HG02678 (cell line): Measurements from ENCODE around the gene RUSC1.
A peak's percentile ranks its signal among the peaks of the same experiment; 100 is the strongest.
"Not testable (repeated sequence)": the region's sequence is repeated elsewhere in the genome, so short reads cannot be mapped to it uniquely, and the experiment has no call there.

Source experiments
- ATAC-seq: cut with Tn5 transposase; IDR thresholded peaks from one replicate; pipeline ENCODE4 v1.9.1; 2021; ENCODE audit warnings: mild to moderate bottlenecking, moderate library complexity; ENCODE audit not compliant: unreplicated experiment

Gene RUSC1

DNA sequence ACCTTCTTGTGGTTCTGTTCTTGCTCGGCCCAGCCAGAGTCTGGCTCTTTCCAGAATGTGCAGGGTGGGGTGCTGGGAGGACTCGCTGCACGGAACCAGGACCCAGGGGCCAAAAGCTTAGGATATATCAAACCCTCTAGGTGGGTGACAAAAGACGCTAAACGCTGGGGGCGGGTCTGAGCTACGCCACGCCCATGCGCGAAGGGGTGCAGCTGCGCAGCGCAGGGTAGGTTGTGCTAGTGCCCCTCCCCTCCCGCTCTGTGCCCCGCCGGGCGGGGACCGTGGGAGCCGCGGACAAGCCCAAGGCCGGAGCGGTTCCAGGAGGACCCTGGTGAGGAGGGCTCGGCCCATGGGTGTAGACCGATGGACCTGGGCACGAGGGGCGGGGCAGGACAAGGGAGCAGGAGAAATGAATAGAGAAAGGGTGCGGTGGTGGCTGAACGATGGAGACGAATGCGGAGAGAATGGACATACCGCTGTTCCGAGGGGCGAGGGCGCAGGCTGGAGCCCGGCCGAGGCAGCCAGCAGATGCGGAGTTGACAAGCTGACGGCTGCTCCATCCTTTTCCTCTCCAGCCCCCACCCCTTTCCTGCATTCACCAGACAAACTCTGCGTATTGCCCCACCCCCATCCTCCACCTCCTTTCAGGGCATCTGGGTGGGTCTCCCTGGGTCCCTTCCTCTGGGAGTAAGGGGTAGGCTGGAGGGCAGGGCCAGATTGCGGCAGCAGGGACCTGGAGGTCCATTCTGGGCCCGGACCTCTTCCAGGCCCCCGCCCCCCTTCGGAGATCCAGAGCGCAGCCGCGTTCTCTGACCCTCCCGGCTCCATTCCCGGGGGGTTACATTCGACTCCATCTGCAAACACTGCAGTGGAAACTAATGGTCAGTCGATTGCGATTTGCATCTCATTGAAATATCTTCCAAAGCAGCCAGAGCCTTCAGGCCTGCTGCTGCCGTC, at the start of gene RUSC1:
Gene RUSC1 (plus strand): TSS at position 234 of the 957 bp plus-strand sequence. CDS start 880 bp downstream, outside the sequence.
- no peak for ATAC-seq

- ATAC-seq, result peak; percentile 36
Observed at GRCh38 chr1:155272466-155273342, 48.0 kb upstream of the RUSC1 start.

DNA sequence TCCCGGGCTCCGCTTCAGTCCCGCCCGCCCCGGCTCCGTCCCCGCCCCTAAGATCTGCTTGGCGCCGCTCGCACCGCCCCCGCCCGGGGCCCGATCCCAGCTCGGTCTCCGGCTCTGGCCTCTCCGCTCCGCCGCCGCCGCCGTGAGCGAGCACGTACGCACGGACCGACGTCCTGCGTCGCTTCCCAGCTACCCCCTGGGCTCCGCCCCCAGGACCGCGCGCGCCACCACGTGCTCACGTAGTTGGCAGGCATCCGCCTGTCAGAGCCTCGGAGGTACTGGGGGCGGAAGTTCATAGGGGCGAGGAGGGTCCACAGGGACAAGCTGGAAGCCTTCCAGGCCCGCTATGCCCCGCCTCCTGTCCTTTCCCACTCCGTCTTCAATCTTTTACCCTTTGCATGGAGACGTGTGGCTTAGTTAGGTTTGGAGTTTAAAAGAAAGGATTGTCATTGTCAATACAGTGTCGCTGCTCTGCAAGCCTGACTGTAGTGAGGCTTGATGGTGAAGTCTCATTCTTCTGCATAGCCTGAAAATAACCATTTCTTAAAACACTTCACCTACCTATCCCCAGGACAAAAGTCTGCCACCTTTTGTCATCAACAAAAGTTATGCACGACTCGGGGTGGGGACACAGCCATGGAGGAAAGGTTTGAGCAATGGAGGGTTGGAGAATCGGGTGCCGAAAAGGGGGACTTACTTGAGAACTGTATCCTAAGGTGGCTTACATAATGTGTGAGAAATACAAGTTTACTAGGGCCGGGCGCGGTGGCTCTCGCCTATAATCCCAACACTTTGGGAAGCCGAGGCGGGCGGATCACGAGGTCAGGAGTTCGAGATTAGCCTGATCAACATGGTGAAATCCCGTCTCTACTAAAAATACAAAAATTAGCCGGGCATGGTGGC, 47.1 kb upstream of the RUSC1 start, which contains the start of gene CLK2:
Gene CLK2 (minus strand): TSS at position 162 of the 903 bp plus-strand sequence. CDS start 2,527 bp downstream, outside the sequence.
- ATAC-seq, result peak; percentile 80

- ATAC-seq, result peak; percentile 64
Observed at GRCh38 chr1:155277070-155277901, 43.4 kb upstream of the RUSC1 start, which contains the start of gene HCN3. Gene HCN3, plus strand, starts transcription at chr1:155277463. Its CDS starts 128 bp downstream, at chr1:155277591.

DNA sequence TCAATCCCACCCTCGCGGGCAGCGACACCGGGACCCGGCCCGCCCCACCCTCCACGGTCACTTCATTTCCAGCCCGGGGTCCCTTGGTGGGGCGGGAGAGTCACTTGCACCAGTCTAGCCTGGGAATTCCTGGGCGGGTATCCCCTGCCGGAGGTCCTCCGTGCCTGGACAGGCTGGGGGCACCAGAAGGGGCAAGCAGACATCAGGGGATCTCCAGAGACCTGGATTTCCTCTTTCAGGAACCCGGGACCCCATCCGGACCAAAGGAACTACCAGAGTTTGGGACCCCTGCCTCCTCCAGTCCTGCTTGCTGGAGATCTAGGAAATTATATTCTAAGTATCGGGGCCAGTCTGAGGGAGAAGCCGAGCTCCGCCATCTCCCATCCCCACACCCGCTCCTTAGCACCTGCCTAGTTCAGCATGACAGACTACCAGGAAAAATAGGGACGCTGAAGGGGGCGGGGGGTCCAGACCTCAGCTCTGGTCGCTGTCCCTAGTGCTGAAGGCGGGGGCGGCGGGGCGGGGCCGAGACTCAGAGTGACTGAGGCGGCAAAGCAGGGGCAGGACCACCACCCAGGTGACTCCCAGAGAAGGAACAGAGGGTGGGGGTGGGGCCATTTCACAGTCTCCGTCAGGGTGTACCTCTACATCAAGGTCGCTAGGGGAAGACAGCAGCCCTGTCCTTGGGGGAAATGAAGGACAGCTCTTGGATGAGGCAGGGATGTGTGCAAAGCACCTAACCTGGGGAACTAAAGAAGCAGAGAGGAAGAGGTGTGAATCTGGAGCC, 42.6 kb upstream of the RUSC1 start:
- no peak for ATAC-seq

GRCh38 chr1:155278689-155279160, 42.0 kb upstream of the RUSC1 start:
- no peak for ATAC-seq

DNA sequence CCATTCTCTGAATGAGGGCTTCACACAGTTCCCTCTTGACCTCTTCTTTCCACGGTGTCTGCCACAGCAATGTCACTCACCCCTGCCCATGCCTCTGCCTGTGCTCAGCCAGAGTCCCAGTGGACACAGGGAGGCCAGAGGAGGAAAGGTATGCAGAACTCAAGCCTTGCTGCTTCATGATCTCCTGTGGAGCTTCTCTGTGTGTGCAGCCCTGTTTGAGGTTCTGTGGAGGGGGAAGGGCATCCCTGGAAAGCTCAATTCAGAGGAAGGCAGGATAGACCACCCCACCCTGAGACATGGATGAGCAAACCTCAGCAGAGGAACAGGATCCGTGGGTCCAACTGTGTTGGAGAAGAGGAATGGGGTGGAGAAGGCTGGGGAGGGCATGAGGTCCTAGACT, 41.4 kb upstream of the RUSC1 start:
- no peak for ATAC-seq

- ATAC-seq, result no peak
Observed at GRCh38 chr1:155282488-155283091, 38.1 kb upstream of the RUSC1 start.

DNA sequence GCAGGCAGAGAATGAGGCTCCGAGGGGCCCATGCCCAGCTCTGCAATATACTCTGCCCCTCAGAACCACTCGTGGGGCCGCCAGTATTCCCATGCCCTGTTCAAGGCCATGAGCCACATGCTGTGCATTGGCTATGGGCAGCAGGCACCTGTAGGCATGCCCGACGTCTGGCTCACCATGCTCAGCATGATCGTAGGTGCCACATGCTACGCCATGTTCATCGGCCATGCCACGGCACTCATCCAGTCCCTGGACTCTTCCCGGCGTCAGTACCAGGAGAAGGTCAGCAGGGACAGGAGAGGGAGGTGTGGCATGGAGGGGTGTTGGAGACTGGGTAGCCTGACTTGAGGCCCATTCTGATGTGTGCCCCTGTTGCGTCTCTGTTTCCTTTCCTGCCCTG, 36.2 kb upstream of the RUSC1 start:
- ATAC-seq, result no peak

DNA sequence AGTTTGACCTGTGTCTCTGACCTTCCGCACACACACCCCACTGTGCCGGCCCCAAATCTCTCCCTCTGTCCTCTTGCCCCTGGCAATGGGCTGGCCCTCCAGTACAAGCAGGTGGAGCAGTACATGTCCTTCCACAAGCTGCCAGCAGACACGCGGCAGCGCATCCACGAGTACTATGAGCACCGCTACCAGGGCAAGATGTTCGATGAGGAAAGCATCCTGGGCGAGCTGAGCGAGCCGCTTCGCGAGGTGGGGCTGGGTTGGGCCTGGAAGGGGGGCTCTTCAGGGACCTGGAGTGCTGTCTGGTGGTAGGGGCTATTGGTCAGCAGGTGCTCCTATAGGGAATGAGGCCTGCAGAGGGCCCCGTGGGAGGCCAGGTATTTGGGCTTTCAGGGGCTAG, 35.6 kb upstream of the RUSC1 start:
- no peak for ATAC-seq

DNA sequence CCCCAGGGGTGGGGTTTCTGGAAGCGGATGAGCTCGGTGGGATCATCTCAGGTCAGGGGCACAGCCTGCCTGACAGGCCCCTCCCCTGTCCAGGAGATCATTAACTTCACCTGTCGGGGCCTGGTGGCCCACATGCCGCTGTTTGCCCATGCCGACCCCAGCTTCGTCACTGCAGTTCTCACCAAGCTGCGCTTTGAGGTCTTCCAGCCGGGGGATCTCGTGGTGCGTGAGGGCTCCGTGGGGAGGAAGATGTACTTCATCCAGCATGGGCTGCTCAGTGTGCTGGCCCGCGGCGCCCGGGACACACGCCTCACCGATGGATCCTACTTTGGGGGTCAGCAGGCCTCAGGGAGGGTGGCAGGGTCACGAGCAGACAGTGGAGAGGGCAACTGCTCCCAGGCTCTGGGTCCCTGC, 35.1 kb upstream of the RUSC1 start:
- ATAC-seq, result no peak

DNA sequence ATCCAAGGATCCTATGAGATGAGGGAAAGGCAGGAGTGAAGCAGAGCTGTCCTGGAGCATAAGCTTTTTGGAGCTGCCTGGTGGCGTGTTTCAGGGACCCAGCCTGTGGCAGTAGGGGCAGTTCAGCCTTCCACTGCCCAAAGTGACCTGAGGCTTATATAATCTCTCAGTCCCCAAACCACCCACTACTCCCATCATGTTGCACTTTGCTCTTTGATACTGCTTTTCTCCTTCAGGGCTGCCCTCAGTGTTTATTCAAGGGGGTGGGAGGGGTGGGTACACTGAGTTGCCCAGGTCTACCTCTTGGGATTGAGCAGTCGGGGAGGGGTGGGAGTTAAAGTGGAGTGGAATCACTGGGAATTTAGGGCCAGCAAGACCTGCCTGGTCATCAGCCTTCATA, 34.1 kb upstream of the RUSC1 start:
- ATAC-seq, result no peak

DNA sequence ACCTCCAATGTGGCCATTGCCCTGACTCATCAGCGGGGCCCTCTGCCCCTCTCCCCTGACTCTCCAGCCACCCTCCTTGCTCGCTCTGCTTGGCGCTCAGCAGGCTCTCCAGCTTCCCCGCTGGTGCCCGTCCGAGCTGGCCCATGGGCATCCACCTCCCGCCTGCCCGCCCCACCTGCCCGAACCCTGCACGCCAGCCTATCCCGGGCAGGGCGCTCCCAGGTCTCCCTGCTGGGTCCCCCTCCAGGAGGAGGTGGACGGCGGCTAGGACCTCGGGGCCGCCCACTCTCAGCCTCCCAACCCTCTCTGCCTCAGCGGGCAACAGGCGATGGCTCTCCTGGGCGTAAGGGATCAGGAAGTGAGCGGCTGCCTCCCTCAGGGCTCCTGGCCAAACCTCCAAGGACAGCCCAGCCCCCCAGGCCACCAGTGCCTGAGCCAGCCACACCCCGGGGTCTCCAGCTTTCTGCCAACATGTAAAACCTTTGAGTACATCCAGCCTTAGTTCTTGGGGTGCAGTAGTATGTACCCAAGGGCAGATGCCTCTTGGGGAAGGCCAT, 32.6 kb upstream of the RUSC1 start:
- ATAC-seq, result no peak

GRCh38 chr1:155291006-155291405, 29.7 kb upstream of the RUSC1 start:
- ATAC-seq, result not testable (repeated sequence)

- ATAC-seq, result no peak
Observed at GRCh38 chr1:155293086-155293749, 27.5 kb upstream of the RUSC1 start.

- ATAC-seq, result no peak
Observed at GRCh38 chr1:155294520-155295182, 26.0 kb upstream of the RUSC1 start.
